HG02610 (cell line): Measurements from ENCODE around the gene TMEM255B.

ENCODE experiments used
- ATAC-seq: cut with Tn5 transposase; IDR thresholded peaks from one replicate; pipeline ENCODE4 v1.9.1; 2021; ENCODE audit warnings: mild to moderate bottlenecking, moderate library complexity; ENCODE audit not compliant: unreplicated experiment

Gene TMEM255B

GRCh38 chr13:113801289-113801961 is 42.4 kb downstream of the TMEM255B start:
- no peak for ATAC-seq

- no peak for ATAC-seq
These were observed 43.1 kb downstream of the TMEM255B start for GRCh38 chr13:113802090-113802531.

- ATAC-seq = no peak
These were observed 43.7 kb downstream of the TMEM255B start for GRCh38 chr13:113802761-113803160.

- ATAC-seq = no peak
These were observed 44.5 kb downstream of the TMEM255B start for GRCh38 chr13:113803409-113804016.

DNA sequence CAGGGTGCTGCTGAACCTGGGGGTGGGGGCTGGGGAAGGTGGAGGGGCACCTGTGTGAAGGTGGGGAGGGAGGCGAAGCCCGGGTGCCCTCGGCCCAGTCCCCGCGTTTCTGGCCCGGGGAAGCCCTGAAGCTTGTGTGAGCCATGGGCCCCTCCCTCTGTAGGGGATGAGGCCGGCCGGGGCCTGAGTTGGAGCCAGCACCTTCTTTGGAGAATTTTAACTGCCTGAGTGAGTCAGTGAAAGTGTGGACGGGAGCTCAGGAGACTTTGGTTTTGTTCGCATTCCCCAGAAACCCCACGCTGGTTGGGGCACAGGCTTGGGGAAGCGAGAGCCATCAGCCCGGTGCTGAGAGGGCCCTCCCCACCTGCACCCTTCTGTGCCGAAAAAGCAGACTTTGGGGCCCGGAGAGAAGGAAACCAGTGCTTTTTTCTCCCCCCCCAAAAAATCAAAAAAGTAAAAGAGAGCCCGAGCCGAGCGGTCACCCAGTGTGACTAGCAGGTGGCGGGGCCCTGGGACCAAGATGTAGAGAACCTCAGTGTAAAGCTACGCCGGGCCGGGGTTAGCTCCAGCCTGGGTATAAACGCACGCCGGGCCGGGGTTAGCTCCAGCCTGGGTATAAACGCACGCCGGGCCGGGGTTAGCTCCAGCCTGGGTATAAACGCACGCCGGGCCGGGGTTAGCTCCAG is 45.1 kb downstream of the TMEM255B start:
- no peak for ATAC-seq

DNA sequence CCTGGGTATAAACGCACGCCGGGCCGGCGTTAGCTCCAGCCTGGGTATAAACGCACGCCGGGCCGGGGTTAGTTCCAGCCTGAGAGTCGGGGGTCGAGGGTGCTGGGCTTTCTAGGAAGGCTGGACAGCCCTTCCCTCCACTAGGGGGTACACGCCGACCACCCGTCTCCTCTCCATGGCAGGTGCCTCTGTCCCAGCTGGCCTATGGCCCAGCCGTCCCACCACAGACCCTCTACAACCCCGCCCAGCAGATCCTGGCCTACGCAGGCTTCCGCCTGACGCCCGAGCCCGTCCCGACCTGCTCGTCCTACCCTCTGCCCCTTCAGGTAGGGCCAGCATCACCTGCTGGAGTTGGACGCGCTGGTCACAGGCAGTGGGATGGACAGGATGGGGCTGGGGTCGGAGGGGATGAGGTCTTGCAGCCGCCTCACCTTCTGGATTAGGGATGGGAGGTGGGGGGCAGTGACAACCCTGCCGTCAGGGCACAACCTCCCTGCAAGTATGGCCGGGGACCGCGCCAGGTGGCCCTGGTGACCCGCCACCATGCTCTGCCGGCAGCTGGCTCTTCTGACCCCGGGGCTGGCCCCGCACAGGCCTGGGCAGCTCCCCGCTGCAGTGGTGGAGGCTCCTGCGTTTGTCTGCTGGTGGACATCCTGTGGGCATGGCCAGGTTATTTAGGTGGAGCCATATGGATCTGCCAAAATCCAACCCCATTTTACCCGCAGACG is 45.8 kb downstream of the TMEM255B start:
- ATAC-seq = no peak

DNA sequence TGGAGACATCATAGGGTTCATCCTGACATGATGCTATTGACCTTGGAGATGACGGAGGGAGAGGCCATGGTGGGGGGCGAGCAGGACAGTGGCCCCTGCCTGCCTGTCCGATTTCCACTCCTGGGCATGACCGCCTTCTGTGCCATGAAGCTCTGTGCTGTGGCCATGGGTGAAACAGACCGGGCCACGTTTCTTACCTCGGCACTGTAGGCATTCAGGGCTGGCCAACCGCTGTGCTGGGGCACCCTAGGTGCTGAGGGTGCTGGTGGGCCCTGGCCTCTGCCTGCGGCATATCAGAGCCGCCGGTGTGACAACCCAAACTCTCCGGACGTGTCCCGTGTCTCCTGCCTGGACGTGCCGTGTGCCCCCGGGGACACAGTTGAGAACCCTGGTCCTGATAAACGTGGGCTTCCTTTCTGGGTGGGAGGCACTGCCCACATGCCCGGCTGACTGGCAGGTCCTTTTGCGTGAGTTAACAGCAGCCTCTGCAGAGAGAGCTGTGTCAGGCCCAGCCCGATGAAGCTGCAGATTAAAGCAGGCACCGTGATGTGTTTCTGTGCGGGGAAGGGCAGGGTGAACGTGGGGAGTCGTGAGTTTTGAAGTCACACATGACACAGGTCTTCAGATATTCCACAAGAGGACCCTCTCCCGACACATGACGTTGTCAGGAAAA is 46.5 kb downstream of the TMEM255B start:
- ATAC-seq = no peak

DNA sequence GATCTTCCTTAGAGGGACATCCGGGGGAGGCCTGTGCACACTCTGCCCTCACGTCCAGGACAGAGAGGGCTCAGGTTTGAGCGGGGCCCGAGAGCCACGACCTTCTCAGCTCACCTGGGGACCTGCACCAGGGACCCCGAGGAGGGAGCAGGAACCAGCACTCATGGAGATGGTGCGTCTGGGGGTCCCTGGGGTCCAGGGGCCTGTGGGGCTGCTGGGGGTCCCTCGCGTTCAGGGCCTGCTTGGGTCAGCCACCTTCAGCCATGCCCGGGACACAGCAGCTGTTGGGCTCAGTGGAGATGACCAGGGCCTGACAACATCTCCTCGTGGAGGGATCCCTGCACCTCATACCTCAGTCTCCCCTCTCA is 47.1 kb downstream of the TMEM255B start:
- ATAC-seq = no peak

DNA sequence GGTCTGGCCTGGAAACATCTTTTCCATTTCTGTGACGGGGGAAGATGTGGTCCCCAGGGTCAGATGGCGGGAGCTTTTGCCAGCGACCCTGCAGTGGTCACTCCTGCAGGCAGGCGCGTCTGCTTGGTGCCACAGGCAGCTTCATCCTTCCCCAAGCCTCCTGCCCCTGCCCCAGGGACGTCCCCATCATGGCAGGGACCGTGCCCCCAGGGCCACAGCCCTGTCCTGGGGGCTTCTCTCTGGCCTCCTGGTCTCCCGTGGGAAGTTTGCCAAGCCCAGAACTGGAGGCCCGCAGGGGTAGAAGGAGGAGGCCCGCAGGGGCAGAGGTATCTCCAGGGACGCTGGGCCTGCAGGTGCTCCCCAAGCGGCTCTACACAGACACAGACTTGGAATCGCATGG is 47.5 kb downstream of the TMEM255B start:
- ATAC-seq = no peak

GRCh38 chr13:113808058-113808834 is 49.2 kb downstream of the TMEM255B start:
- ATAC-seq = no peak

GRCh38 chr13:113809934-113810333 is 50.9 kb downstream of the TMEM255B start:
- ATAC-seq = no peak

DNA sequence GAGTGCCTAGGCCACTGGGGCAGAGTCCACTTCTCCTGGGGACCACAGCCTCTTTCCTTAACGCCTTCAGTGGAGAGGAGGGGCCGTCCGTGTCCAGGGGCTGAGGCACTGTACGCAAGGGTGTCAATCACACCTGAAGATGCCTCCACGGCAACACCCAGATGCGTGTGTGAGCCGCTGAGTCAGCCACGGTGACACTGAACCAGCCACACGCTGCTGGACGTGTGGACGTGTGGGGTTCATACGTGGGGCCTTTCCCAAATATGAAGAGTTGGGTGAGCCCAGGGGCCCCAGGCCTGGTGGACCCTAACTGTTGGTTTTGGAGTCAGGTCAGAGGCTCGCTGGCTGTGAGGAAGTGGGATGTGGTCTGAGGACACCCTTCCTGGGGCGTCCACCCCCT is 51.6 kb downstream of the TMEM255B start:
- ATAC-seq = no peak

GRCh38 chr13:113811081-113811928 is 52.3 kb downstream of the TMEM255B start:
- no peak for ATAC-seq

- ATAC-seq = no peak
These were observed 53.4 kb downstream of the TMEM255B start for GRCh38 chr13:113812178-113813040.

DNA sequence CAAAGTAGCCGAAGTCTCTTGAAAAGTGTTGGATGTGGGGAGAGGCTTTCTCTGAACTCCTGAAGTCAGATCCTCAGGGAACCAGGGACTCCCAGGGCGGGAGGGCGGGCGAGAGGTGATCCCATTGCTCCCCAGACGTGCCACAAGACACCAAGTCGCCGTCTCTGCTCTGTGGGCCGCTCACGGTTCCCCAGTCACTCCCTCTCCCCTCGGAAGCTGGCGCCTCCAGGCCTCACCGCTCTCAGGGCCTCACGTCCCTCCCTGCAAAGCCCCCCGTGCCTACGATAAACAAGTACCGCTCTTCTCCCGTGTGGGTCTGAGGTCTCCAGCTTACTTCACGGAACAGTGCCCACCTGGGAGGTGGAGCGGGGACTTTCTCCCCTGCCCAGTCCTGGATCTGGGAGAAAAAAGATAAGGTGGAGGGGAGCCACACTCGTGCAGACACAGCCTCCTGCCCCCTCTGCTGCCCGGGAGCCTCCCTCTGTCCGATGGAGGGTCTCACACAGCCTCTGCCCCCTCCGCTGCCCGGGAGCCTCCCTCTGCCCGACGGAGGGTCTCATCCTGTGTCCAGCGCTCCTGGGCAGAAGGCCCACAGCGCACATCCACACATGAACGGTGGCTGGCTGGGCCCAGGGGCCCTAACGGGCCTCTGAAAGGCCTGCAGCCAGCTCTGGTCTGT is 54.2 kb downstream of the TMEM255B start:
- no peak for ATAC-seq

DNA sequence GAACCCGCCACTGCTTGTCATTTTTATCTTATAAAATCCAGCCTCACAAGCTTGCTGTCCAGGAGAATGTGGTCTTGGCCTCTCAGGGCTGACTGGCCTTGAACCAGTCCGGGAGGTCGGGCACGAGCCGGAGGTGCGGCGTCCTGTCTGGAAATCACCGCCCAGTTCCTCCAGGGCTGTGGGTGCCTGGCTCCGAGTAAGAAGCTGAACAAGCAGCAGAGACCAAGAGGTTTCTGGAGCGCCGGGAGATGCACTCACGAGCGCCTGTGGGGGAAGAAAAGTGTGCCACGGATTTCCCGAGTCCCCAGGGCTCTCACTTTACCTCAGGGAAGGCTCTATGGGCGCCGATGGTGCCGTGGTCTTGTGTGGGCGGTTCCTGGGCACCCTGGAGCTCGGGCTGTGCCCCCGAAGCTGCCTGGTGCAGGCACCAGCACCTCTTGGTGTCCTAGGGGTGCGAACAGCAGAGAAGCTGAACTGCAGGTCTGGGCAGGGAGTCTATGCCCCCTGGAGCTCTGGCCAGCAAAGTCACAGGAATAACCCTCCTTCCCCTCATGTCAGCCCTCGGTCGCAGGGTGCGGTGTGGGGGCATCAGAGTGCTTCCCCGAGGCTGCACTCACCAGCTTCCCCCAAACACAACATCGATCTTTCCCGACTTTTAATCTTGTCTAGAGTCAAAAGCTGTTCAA is 54.9 kb downstream of the TMEM255B start:
- ATAC-seq = no peak

GRCh38 chr13:113814435-113814821 is 55.4 kb downstream of the TMEM255B start:
- ATAC-seq = no peak
